ENCODE measurements around the gene ZDHHC19. TPM values are rescaled to one million over a fixed set of nuclear protein-coding genes. Genes with fewer than 3 reads are reported as not detected.

Gene ZDHHC19, protein sequence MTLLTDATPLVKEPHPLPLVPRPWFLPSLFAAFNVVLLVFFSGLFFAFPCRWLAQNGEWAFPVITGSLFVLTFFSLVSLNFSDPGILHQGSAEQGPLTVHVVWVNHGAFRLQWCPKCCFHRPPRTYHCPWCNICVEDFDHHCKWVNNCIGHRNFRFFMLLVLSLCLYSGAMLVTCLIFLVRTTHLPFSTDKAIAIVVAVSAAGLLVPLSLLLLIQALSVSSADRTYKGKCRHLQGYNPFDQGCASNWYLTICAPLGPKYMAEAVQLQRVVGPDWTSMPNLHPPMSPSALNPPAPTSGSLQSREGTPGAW
- total RNA-seq = not detected in 2 replicates

DNA sequence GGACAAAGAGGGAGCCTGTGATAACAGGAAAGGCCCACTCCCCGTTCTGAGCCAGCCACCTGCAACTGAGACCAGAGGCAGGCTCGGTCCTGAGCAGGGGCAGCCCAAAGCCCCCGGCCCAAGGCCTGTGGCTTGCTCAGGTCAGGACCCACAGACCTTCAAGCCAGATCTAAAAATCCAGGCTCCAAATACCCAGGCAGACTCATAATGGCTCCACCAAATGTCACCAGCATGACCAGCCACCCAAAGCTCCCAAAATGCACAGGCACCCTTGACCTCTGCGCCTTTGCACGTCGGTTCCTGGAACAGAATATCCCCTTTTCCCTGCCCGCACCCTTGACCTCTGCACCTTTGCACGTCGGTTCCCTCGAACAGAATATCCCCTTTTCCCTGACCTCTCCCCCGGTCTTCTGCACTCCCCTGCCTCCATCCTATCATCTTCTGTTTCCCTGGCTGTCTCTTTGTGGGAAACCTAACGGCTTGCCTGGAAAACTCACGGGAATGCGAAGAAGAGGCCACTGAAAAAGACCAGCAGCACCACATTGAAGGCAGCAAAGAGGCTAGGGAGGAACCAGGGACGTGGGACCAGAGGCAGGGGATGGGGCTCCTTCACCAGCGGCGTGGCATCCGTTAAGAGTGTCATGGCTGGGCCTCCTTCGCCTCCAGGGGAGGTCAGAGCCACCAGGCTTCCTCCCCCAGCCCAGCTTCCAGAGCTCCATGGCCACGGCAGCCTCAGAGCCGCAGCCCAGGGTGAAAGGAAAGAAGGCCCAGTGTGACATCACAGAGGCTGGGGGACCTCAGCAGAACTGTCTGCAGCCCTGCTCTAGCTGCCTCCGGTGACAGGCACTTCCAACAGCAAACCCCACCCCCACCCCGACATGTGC, at the start of gene ZDHHC19:
ZDHHC19 (minus strand) TSS at position 728 of the 884 bp plus-strand sequence; CDS start at position 643, 85 bp downstream.

DNA sequence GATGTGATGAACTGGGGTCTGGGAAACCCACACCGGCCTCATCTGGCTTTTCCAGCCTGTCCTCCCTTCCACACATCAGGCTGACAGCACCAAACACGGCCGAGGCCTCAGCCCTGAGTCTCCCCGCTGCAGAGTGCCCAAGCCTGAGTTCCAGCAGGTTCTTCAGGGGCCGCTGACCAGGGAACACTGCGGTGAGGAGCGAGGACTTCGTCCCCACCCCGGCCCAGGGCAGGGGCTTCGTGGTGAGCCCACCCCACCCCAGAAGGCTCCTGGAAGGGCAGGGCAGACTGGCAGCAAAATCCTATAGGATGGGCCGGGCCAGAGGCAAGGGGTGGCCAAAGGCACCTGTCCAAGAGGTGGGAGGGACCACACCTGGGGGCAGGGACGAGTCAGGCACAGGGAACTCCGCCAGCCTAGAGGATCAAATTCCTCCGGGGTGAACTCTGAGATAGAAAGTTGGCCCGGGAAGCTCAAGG, 4.9 kb upstream of the ZDHHC19 start, which contains the start of gene SLC51A:
SLC51A (plus strand) TSS at position 446 of the 476 bp plus-strand sequence. CDS start 179 bp downstream, outside the sequence.

Other genes starting within 250 kb of the ZDHHC19 start
- gene TFRC, start 129.3 kb downstream of the ZDHHC19 start, total RNA-seq = 101 and 134 TPM in 2 replicates
- not detected in 2 replicates for gene SLC51A, start 5.1 kb upstream of the ZDHHC19 start, total RNA-seq
- gene PCYT1A, start 76.3 kb upstream of the ZDHHC19 start, total RNA-seq = 41.0 and 49.4 TPM in 2 replicates
- gene DYNLT2B, start 106.8 kb upstream of the ZDHHC19 start, total RNA-seq = 2.4 and 7.7 TPM in 2 replicates
- gene TM4SF19, start 127.0 kb upstream of the ZDHHC19 start, total RNA-seq = 0.09 and 0.11 TPM in 2 replicates
- 18.9 and 23.2 TPM in 2 replicates for gene UBXN7, start 221.0 kb upstream of the ZDHHC19 start, total RNA-seq